KOPT-K1 (cell line): ENCODE measurements around the gene TTPAL.

Source experiments
- H3K27ac ChIP-seq: fragments of 200-600 bp; sonication (generic); 2 replicates; pipeline ENCODE4 v1.5.1; 2016; ENCODE audit warnings: antibody characterized with exemption, mild to moderate bottlenecking, low read depth, low read length; ENCODE audit not compliant: poor library complexity, severe bottlenecking
- H3K36me3 ChIP-seq: fragments of 200-600 bp; sonication (generic); 2 replicates; pipeline ENCODE4 v1.5.1; 2017; ENCODE audit warnings: antibody characterized with exemption, mild to moderate bottlenecking, low read length, moderate library complexity; ENCODE audit not compliant: insufficient read depth
- H3K9me3 ChIP-seq: fragments of 200-600 bp; sonication (generic); 2 replicates; pipeline ENCODE4 v1.5.1; 2017; ENCODE audit warnings: antibody characterized with exemption, low read length, mild to moderate bottlenecking; ENCODE audit not compliant: insufficient read depth, poor library complexity, severe bottlenecking

The TTPAL gene

GRCh38 chr20:44433751-44434538 is 41.7 kb upstream of the TTPAL start:
- no peak overlapping the region for H3K27ac ChIP-seq

GRCh38 chr20:44435630-44436335 is 39.9 kb upstream of the TTPAL start:
- H3K36me3 ChIP-seq = no peaks in the 10 kb centered on the region
- no peaks in the 10 kb centered on the region for H3K9me3 ChIP-seq
- no peak overlapping the region for H3K27ac ChIP-seq

More at GRCh38 chr20:44433751-44434538, 41.7 kb upstream of the TTPAL start:
- H3K36me3 ChIP-seq = no peaks in the 10 kb centered on the region
- no peaks in the 10 kb centered on the region for H3K9me3 ChIP-seq

- Histone ChIP-seq H3K36me3 (no peaks in the 10 kb centered on the region), H3K27ac (no peak overlapping the region), H3K9me3 (no peaks in the 10 kb centered on the region)
Observed at GRCh38 chr20:44436393-44436792, 39.3 kb upstream of the TTPAL start.

- H3K36me3 ChIP-seq = no peaks in the 10 kb centered on the region
- no peaks in the 10 kb centered on the region for H3K9me3 ChIP-seq
- no peak overlapping the region for H3K27ac ChIP-seq
Observed at GRCh38 chr20:44437497-44437896, 38.2 kb upstream of the TTPAL start.

- no peaks in the 10 kb centered on the region for H3K36me3 ChIP-seq
- no peaks in the 10 kb centered on the region for H3K9me3 ChIP-seq
- no peak overlapping the region for H3K27ac ChIP-seq
Observed at GRCh38 chr20:44438782-44439181, 36.9 kb upstream of the TTPAL start.

- H3K27ac ChIP-seq = no peak overlapping the region
- H3K36me3 ChIP-seq = no peaks in the 10 kb centered on the region
- no peaks in the 10 kb centered on the region for H3K9me3 ChIP-seq
Observed at GRCh38 chr20:44439318-44439717, 36.4 kb upstream of the TTPAL start.

GRCh38 chr20:44442298-44443070 is 33.2 kb upstream of the TTPAL start:
- Histone ChIP-seq H3K9me3 (no peaks in the 10 kb centered on the region), H3K36me3 (no peaks in the 10 kb centered on the region), H3K27ac (no peak overlapping the region)

GRCh38 chr20:44445742-44446710 is 29.6 kb upstream of the TTPAL start:
- H3K36me3 ChIP-seq = no peaks in the 10 kb centered on the region
- no peak overlapping the region for H3K27ac ChIP-seq
- no peaks in the 10 kb centered on the region for H3K9me3 ChIP-seq

GRCh38 chr20:44447827-44448419 is 27.8 kb upstream of the TTPAL start:
- H3K27ac ChIP-seq = no peak overlapping the region
- no peaks in the 10 kb centered on the region for H3K36me3 ChIP-seq
- H3K9me3 ChIP-seq = no peaks in the 10 kb centered on the region

- no peak overlapping the region for H3K27ac ChIP-seq
- H3K36me3 ChIP-seq = no peaks in the 10 kb centered on the region
- no peaks in the 10 kb centered on the region for H3K9me3 ChIP-seq
Observed at GRCh38 chr20:44448753-44449546, 26.7 kb upstream of the TTPAL start.

- Histone ChIP-seq H3K36me3 (no peaks in the 10 kb centered on the region), H3K9me3 (no peaks in the 10 kb centered on the region), H3K27ac (no peak overlapping the region)
Observed at GRCh38 chr20:44449864-44450263, 25.8 kb upstream of the TTPAL start.

GRCh38 chr20:44450281-44450889 is 25.3 kb upstream of the TTPAL start:
- Histone ChIP-seq H3K27ac (no peak overlapping the region), H3K36me3 (no peaks in the 10 kb centered on the region), H3K9me3 (no peaks in the 10 kb centered on the region)

- no peak overlapping the region for H3K27ac ChIP-seq
- no peaks in the 10 kb centered on the region for H3K36me3 ChIP-seq
- no peaks in the 10 kb centered on the region for H3K9me3 ChIP-seq
Observed at GRCh38 chr20:44450903-44451450, 24.7 kb upstream of the TTPAL start.
